HCT116 (cell line): Measurements from ENCODE around the gene GABARAP. TPM values are rescaled to one million over a fixed set of nuclear protein-coding genes. Genes with fewer than 3 reads are reported as not detected.

Experiments used
- ATAC-seq: fragments of 200-7000 bp; cut with Tn5 transposase; 2 replicates; pipeline ENCODE4 v1.9.1; 2020; ENCODE audit warnings: mild to moderate bottlenecking, moderate library complexity
- BruUV-seq: library from RNA; stranded (reverse); fragments of 400-500 nt; replicated peaks from 2 replicates; lab custom pipeline; 2021; lab: Mats Ljungman, UMichigan
- CTCF ChIA-PET: fragments of 300-600 bp; sonication (Branson Sonifier 250); formaldehyde crosslinking; loops from one replicate; lab custom pipeline; 2021; ENCODE audit warnings: antibody characterized with exemption; lab: Charles Lee
- POLR2A ChIA-PET: fragments of 300-600, 350-600 bp; sonication (Branson Sonifier 250); formaldehyde crosslinking; loops from one replicate; lab custom pipeline; 2021; ENCODE audit warnings: antibody characterized with exemption; lab: Charles Lee
- RAD21 ChIA-PET, 2 experiments: fragments of 300-600 bp; sonication (Branson Sonifier 250); formaldehyde crosslinking; loops; one replicate each; lab custom pipeline; 2023; ENCODE audit warnings: low total read pairs in 2 of 2; ENCODE audit not compliant: uncharacterized antibody in 2 of 2, unreplicated experiment in 2 of 2, low non-redundant PET in 1 of 2; lab: Charles Lee
- DNase-seq: peaks from one replicate; pipeline ENCODE4 v3.0.0-alpha.2; 2010; ENCODE audit warnings: low read depth, low spot score
- H2AFZ ChIP-seq: fragments of 200-600 bp; shearing (Covaris generic), sonication (generic); 2 replicates; pipeline ENCODE4 v1.6.1; 2017; ENCODE audit warnings: low read depth, mixed run types, mixed read lengths, antibody characterized with exemption, low read length; ENCODE audit not compliant: poor library complexity, severe bottlenecking
- H3K27ac ChIP-seq: 2 replicates; pipeline ENCODE4 v1.5.1; 2012; ENCODE audit warnings: low read depth, low read length
- H3K27me3 ChIP-seq: fragments of 200-600 bp; sonication (generic); 2 replicates; pipeline ENCODE4 v1.6.1; 2016; ENCODE audit warnings: mixed run types, low read length, mixed read lengths; ENCODE audit not compliant: insufficient read depth
- H3K36me3 ChIP-seq, 2 experiments: fragments of 200-500 bp in 1 of 2; fragments of 200-600 bp in 1 of 2; sonication (Bioruptor generic) in 1 of 2; sonication (generic) in 1 of 2; 2 replicates each; pipeline versions ENCODE4 v1.5.1 to v1.6.1; 2014 to 2016; ENCODE audit warnings: low read length in 2 of 2, inconsistent platforms in 1 of 2, mixed read lengths in 1 of 2, mixed run types in 1 of 2; ENCODE audit not compliant: insufficient read depth in 2 of 2, control insufficient read depth in 1 of 2
- H3K4me1 ChIP-seq, 2 experiments: fragments of 200-600 bp in 1 of 2; sonication (generic) in 1 of 2; 2 replicates each; pipeline versions ENCODE4 v1.5.1 to v1.6.1; 2012 to 2017; ENCODE audit warnings: low read length in 2 of 2, inconsistent platforms in 1 of 2, mild to moderate bottlenecking in 1 of 2, mixed read lengths in 1 of 2, mixed run types in 1 of 2, moderate library complexity in 1 of 2; ENCODE audit not compliant: insufficient read depth in 2 of 2, control insufficient read depth in 1 of 2
- H3K4me2 ChIP-seq: fragments of 200-600 bp; sonication (generic); 2 replicates; pipeline ENCODE4 v1.6.1; 2017; ENCODE audit warnings: mixed run types, low read length, mixed read lengths
- H3K4me3 ChIP-seq, 2 experiments: fragments of 200-600 bp in 1 of 2; sonication (generic) in 1 of 2; replicated peaks in 1 of 2; 2 replicates each; pipeline ENCODE4 v1.5.1; 2011 to 2016; ENCODE audit warnings: low read length in 2 of 2, control low read depth in 1 of 2, low read depth in 1 of 2, mild to moderate bottlenecking in 1 of 2, mixed read lengths in 1 of 2, mixed run types in 1 of 2
- H3K79me2 ChIP-seq: fragments of 200-600 bp; sonication (generic); 2 replicates; pipeline ENCODE4 v1.6.1; 2017; ENCODE audit warnings: mild to moderate bottlenecking, mixed run types, low read length, moderate library complexity, mixed read lengths; ENCODE audit not compliant: insufficient read depth
- H3K9ac ChIP-seq: fragments of 200-600 bp; sonication (generic); 2 replicates; pipeline ENCODE4 v1.6.1; 2016; ENCODE audit warnings: low read length, mixed read lengths
- H3K9me2 ChIP-seq: fragments of 200-600 bp; sonication (generic), shearing (Covaris generic); 2 replicates; pipeline ENCODE4 v1.6.1; 2017; ENCODE audit warnings: mixed run types, mild to moderate bottlenecking, moderate library complexity; ENCODE audit not compliant: insufficient read depth
- H3K9me3 ChIP-seq, 2 experiments: fragments of 200-500 bp in 1 of 2; fragments of 200-600 bp in 1 of 2; sonication (Bioruptor generic) in 1 of 2; sonication (generic) in 1 of 2; 2 replicates each; pipeline ENCODE4 v1.6.1; 2014 to 2017; ENCODE audit warnings: low read length in 2 of 2, mixed read lengths in 2 of 2, inconsistent platforms in 1 of 2, low read depth in 1 of 2, mild to moderate bottlenecking in 1 of 2, mixed run types in 1 of 2, moderate library complexity in 1 of 2; ENCODE audit not compliant: control insufficient read depth in 1 of 2, insufficient read depth in 1 of 2
- H4K20me1 ChIP-seq: fragments of 200-600 bp; sonication (generic), shearing (Covaris generic); 2 replicates; pipeline ENCODE4 v1.6.1; 2017; ENCODE audit warnings: mixed run types, mild to moderate bottlenecking, moderate library complexity; ENCODE audit not compliant: insufficient read depth
- CBX3 ChIP-seq: IDR thresholded peaks from 2 replicates; pipeline ENCODE4 v1.6.1; 2012; ENCODE audit warnings: low read depth
- CEBPB ChIP-seq: IDR thresholded peaks from 2 replicates; pipeline ENCODE4 v1.6.1; 2012; ENCODE audit warnings: low read depth
- POLR2A ChIP-seq: IDR thresholded peaks from 2 replicates; pipeline ENCODE4 v1.7.0; 2011; ENCODE audit warnings: borderline replicate concordance; ENCODE audit not compliant: insufficient read depth, insufficient read length; ENCODE audit errors: extremely low read depth
- POLR2AphosphoS5 ChIP-seq: IDR thresholded peaks from 2 replicates; pipeline ENCODE4 v1.6.1; 2011; ENCODE audit warnings: mild to moderate bottlenecking, low read depth, low read length, moderate library complexity
- RAD21 ChIP-seq: IDR thresholded peaks from 2 replicates; pipeline ENCODE4 v1.6.1; 2012; ENCODE audit warnings: low read depth, mild to moderate bottlenecking
- SP1 ChIP-seq: IDR thresholded peaks from 2 replicates; pipeline ENCODE4 v1.6.1; 2012; ENCODE audit warnings: low read depth
- YY1 ChIP-seq: IDR thresholded peaks from 2 replicates; pipeline ENCODE4 v1.6.1; 2011; ENCODE audit warnings: low read length, low read depth, moderate library complexity, mild to moderate bottlenecking; ENCODE audit not compliant: insufficient replicate concordance; ENCODE audit errors: extremely low read depth
- ZFX ChIP-seq: fragments of 450-650 bp; IDR thresholded peaks from 2 replicates; pipeline ENCODE4 v1.6.1; 2017
- ZNF274 ChIP-seq: fragments of 200-500 bp; sonication (Bioruptor generic); IDR thresholded peaks from 2 replicates; pipeline ENCODE4 v1.6.1; 2014; ENCODE audit warnings: mild to moderate bottlenecking, low read depth, low read length, inconsistent platforms
- intact Hi-C: fragments of 100-400 bp; cut with micrococcal nuclease; formaldehyde crosslinking; loops from 2 replicates; pipeline ENCODE4 v1.10.0; 2022
- total RNA-seq: library from RNA; stranded (reverse); gene quantifications from one replicate; pipeline ENCODE4 v1.2.1, GENCODE V29; 2021; ENCODE audit not compliant: unreplicated experiment

Gene GABARAP
- total RNA-seq, 1 experiment from 2014 or later = 287 TPM

DNA sequence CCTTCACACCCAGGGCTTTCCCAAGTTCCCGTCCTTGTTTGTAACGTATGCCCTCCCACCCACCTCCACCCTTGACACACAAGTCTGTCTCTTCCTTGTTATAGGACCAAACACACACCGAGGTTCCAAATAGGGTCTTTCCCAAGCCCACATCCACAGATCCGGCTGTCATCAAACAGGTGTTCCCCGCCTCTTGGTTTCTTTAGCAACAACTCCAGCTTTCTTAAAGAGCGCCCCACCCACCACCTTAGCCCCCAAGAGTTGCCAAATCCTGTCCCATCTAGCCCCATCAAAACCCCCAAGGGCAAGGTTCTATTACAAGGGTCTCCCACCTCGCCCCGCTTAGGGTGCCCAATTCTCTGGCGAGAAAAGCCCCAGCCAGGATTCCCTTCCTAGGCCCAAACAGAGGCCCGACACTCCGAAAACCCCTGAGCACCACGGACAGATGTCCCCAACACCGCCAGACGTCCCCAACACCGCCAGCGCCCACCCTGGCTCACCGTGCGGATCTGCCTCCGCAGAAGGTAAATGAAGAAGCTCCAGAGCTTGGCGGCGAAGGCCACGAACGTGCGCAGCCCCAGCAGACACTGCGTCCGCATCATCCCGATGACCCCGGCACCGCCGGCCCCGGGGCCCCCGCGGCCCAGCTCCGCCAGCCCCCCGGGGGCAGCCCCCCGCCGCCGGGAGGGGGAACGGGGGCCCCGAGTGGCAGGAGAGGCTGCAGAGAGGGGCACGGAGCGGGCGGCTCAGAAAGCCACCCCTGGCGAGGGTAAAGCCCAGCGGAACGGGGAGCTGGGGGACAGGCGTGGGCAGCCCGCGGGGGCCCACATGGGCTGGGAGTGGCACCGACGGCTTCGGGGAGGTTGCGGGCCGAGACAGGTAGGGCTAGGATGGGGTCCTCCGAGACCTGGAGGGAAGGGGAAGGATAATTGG, 8.7 kb upstream of the GABARAP start:
- H3K9ac ChIP-seq = peak overlapping the region; percentile 99
- ATAC-seq (peak; percentile 4), DNase-seq (no peak)
- ChIA-PET RAD21 (no interaction called here), CTCF (interaction anchor here (0.6 to 1.0 kb wide), 3 partner anchors 9 to 205 kb away, joined by 3 to 5 read pairs (median 4); partner anchors contain the start of gene GABARAP), POLR2A (interaction anchor here (1.0 to 2.0 kb wide), 3 partner anchors 9 to 17 kb away, joined by 3 to 7 read pairs (median 5); partner anchors contain the start of genes DVL2 and GABARAP)
- intact Hi-C loops = loop anchor here (5.0 kb wide), 1 partner anchor 56 kb away; the partner anchor contains the start of gene EIF5A
- no peaks in the 10 kb centered on the region for H3K27me3 ChIP-seq
- no peaks in the 10 kb centered on the region for H3K9me3 ChIP-seq
- no peaks in the 10 kb centered on the region for H4K20me1 ChIP-seq
- H3K79me2 ChIP-seq = peaks cover 79% of the 10 kb centered on the region
- H3K4me2 ChIP-seq = peak overlapping the region; percentile 89
- TF ChIP-seq CBX3 (no peak), POLR2AphosphoS5 (no peak), ZNF274 (no peak), RAD21 (no peak), SP1 (no peak), ZFX (peak; percentile 43), POLR2A (no peak), CEBPB (no peak), YY1 (no peak)
- peak overlapping the region; percentile 82 to 99 for H3K4me3 ChIP-seq
- peak overlapping the region; percentile 84 for H3K27ac ChIP-seq
- peaks cover 13 to 15% of the 10 kb centered on the region in 2 experiments; a peak in 3 of 4 replicates for H3K36me3 ChIP-seq
- no TSS peak for BruUV-seq
- H3K9me2 ChIP-seq = no peaks in the 10 kb centered on the region
- peaks cover 13 to 25% of the 10 kb centered on the region in 2 experiments for H3K4me1 ChIP-seq
- H2AFZ ChIP-seq = no peak overlapping the region
